Colonic mucosa (tissue), 4 donors: ENCODE data around the gene DLGAP1. TPM values are rescaled to one million over a fixed set of nuclear protein-coding genes. Genes with fewer than 3 reads are reported as not detected.

Source experiments
- DNase-seq: peaks from one replicate; pipeline ENCODE4 v3.0.0-alpha.2; 2020
- H3K27ac ChIP-seq: fragments of 200-600 bp; one replicate; pipeline ENCODE4 v1.8.0; 2021
- H3K27me3 ChIP-seq: fragments of 200-600 bp; one replicate; pipeline ENCODE4 v1.8.0; 2021
- H3K36me3 ChIP-seq: fragments of 200-600 bp; one replicate; pipeline ENCODE4 v1.8.0; 2021
- H3K4me1 ChIP-seq: fragments of 200-600 bp; one replicate; pipeline ENCODE4 v1.8.0; 2021; ENCODE audit warnings: mild to moderate bottlenecking
- H3K4me3 ChIP-seq: fragments of 200-600 bp; one replicate; pipeline ENCODE4 v1.8.0; 2021
- H3K9ac ChIP-seq, 2 donors: one replicate each; pipeline ENCODE4 v1.7.0; 2013; ENCODE audit warnings: control low read depth in 2 of 2, low read depth in 2 of 2, low read length in 2 of 2
- H3K9me3 ChIP-seq: fragments of 200-600 bp; one replicate; pipeline ENCODE4 v1.8.0; 2021
- CTCF ChIP-seq: fragments of 200-600 bp; IDR thresholded peaks from one replicate; pipeline ENCODE4 v1.8.0; 2022; ENCODE audit warnings: antibody characterized with exemption, mild to moderate bottlenecking
- intact Hi-C: fragments of 100-400 bp; cut with DNase I; formaldehyde crosslinking; loops from one replicate; pipeline ENCODE4 v1.14.1; 2022
- total RNA-seq, 2 donors: library from RNA; stranded (reverse); fragmentation: NEBNext Ultra II Directional in 1 of 2; extraction: Animal tissue kit (Norgen Biotek cat#: 25700) in 1 of 2; gene quantifications; one replicate each; pipeline ENCODE4 v1.2.1, GENCODE V29; 2021
- donor health status: healthy.
- donor health status: DM: no; HTN: no; CAD: no.
- donor health status: DM: no; HTN: no; CAD: no.

The DLGAP1 gene
- total RNA-seq, 2 donors from 2014 or later: 0.25 to 0.50 TPM

DNA sequence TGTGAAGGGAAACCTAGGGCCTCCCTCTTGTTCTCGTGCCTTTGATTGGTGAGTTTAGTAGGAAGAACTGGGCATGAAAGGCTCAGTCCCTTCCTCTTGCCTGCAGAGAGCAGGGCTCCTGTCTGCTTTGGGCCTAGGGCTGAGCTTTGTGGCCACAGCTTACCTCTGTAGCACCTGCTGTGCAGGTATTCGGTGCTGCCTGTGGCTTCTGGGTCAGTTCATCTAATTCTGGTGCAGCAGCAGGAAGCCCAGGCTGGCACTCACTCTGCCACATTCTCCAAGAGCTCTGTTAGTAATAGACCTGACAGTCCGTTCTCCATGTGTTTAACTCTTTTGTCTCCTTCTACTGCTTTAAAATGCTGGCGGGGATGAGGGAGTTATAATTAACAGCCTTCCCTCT is 96.5 kb downstream of the DLGAP1 start:
- H3K36me3 ChIP-seq: no peaks in the 10 kb centered on the region
- no peak overlapping the region for H3K4me3 ChIP-seq
- H3K27ac ChIP-seq: no peak overlapping the region
- intact Hi-C loops: no loop called here
- no peak overlapping the region for H3K9ac ChIP-seq
- H3K4me1 ChIP-seq: no peaks in the 10 kb centered on the region
- no peak for DNase-seq
- TF ChIP-seq CTCF: no peak
- no peaks in the 10 kb centered on the region for H3K9me3 ChIP-seq
- H3K27me3 ChIP-seq: no peaks in the 10 kb centered on the region

DNA sequence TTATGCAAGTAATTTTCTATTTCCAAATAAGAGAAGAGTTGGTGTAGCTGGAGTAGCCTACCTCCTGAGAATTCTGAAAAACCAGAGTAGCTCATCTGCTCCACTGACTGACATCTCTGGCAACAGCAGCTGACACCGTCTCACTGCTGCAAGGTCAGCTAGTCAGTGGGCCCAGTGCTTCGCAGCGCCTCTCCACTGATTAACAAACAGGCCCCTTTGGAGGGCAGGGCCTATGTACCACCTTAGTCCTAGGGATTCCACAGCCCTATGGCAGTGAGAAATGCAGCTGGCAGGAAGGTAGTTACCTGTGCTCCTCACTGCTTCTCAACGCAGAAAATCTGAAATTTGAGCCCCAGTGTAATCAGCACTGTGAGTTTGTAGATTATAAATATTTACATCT is 97.5 kb downstream of the DLGAP1 start:
- Histone ChIP-seq H3K36me3 (no peaks in the 10 kb centered on the region), H3K9me3 (no peaks in the 10 kb centered on the region), H3K9ac (no peak overlapping the region), H3K4me3 (no peak overlapping the region), H3K4me1 (no peaks in the 10 kb centered on the region), H3K27me3 (no peaks in the 10 kb centered on the region), H3K27ac (no peak overlapping the region)
- no peak for DNase-seq
- no peak for TF ChIP-seq CTCF
- intact Hi-C loops: no loop called here

GRCh38 chr18:4356929-4357328 is 98.2 kb downstream of the DLGAP1 start:
- Histone ChIP-seq H3K36me3 (no peaks in the 10 kb centered on the region), H3K27ac (no peak overlapping the region), H3K9ac (no peak overlapping the region), H3K4me3 (no peak overlapping the region), H3K27me3 (no peaks in the 10 kb centered on the region), H3K9me3 (no peaks in the 10 kb centered on the region), H3K4me1 (no peaks in the 10 kb centered on the region)
- no peak for TF ChIP-seq CTCF
- DNase-seq: no peak
- intact Hi-C loops: no loop called here

DNA sequence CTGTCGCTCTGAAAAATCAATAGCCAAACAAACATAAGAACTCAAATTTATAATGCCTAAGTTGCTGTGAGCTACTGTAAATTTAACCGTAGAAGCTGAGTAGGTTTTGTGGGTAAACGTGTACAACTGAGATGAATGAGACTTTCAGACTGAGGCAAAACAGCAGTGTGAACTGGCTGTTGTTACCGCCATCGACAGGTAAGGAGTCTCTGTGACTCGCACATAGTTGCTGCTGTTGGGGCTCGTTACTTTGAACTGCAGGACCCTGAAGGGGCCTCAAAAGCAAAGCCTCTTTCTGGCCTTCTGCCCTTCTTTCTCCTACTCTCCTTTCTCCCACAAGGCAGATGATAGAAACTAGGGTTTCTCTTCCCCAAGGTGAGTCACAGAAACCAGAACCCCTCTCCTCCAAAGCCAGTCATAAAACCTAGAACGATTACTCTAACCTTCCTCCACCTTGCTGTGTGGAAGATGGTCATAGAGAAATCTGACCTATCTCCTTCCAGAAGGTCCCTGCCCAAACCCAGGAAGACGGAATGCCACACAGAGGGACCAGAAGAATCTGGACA is 101.2 kb downstream of the DLGAP1 start:
- Histone ChIP-seq H3K27me3 (no peaks in the 10 kb centered on the region), H3K4me1 (no peaks in the 10 kb centered on the region), H3K9me3 (no peaks in the 10 kb centered on the region), H3K4me3 (no peak overlapping the region), H3K9ac (no peak overlapping the region), H3K27ac (no peak overlapping the region), H3K36me3 (no peaks in the 10 kb centered on the region)
- no peak for TF ChIP-seq CTCF
- intact Hi-C loops: no loop called here
- no peak for DNase-seq

DNA sequence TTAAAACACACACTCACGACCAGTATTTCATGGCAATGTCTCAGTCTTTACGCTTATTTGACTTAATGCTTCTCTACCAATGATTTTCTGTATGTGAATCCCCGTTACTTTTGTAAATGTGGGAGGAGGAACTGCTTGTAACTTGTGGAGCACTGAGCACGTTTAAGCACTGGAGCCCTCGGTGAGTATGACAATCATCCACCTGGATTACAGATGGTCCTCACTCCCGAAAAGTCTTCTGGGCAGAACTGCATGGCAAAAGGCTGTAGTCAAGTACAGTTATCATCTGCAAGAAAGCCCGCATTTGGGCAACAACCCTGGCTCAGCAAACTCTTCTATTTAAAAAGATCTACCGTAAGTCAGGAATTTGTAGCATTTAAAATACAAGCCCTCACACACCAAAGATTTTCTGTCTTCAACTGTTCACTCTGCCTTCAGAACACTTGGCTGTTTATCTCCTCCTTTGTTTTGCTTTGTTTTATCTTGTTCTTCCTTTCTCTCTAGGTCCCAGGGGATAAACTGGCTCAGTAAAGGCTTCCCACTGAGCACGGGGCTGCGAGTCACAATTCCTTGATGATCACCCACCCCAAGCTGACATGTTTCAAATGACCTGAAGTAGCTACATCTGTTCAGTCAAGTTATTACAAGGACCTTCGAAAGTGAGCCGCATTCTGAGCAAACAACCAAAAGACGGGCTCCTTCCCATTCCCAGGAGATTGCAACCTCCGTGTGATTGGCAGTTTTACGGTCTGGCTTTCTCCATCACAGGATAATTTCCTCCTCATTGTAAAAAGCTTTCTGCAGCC is 102.2 kb downstream of the DLGAP1 start:
- no peak for TF ChIP-seq CTCF
- H3K9me3 ChIP-seq: no peaks in the 10 kb centered on the region
- no peaks in the 10 kb centered on the region for H3K4me1 ChIP-seq
- intact Hi-C loops: no loop called here
- no peaks in the 10 kb centered on the region for H3K27me3 ChIP-seq
- H3K9ac ChIP-seq: no peak overlapping the region
- DNase-seq: no peak
- no peak overlapping the region for H3K27ac ChIP-seq
- H3K4me3 ChIP-seq: no peak overlapping the region
- H3K36me3 ChIP-seq: no peaks in the 10 kb centered on the region
